GM12878 (cell line): ENCODE data around the gene ABCC4. TPM values are rescaled to one million over a fixed set of nuclear protein-coding genes. Genes with fewer than 3 reads are reported as not detected.

ENCODE experiments used
- ATAC-seq: fragments of 200-7000 bp; cut with Tn5 transposase; 3 replicates; pipeline ENCODE4 v1.9.1; 2020; ENCODE audit warnings: mild to moderate bottlenecking, moderate library complexity
- BruUV-seq: library from RNA; stranded (reverse); fragments of 400-500 nt; replicated peaks from 2 replicates; lab custom pipeline; 2021; lab: Mats Ljungman, UMichigan
- CTCF ChIA-PET: fragments of 300-600 bp; sonication (Branson Sonifier 250); formaldehyde crosslinking; extraction: SDS; loops from one replicate; lab custom pipeline; 2021; ENCODE audit warnings: inconsistent platforms; lab: Yijun Ruan, JAX
- POLR2A ChIA-PET: fragments of 350-600 bp; formaldehyde crosslinking; extraction: SDS; loops from one replicate; lab custom pipeline; 2021; ENCODE audit warnings: inconsistent platforms; lab: Charles Lee
- RAD21 ChIA-PET: fragments of 300-600 bp; sonication (Branson Sonifier 250); formaldehyde crosslinking; loops from one replicate; lab custom pipeline; 2023; ENCODE audit warnings: antibody characterized with exemption; ENCODE audit not compliant: unreplicated experiment; lab: Charles Lee
- SMC1A ChIA-PET: fragments of 300-600 bp; sonication (Branson Sonifier 250); formaldehyde crosslinking; loops from one replicate; lab custom pipeline; 2023; ENCODE audit not compliant: unreplicated experiment, uncharacterized antibody; lab: Charles Lee
- DNase-seq: peaks from one replicate; pipeline ENCODE4 v3.0.0-alpha.2; 2011; ENCODE audit warnings: low read depth, low spot score
- FAIRE-seq: peaks from 3 replicates; lab custom pipeline; 2011; peaks lifted over from hg19 to GRCh38; lab: Jason Lieb, UNC
- H2AFZ ChIP-seq: 2 replicates; pipeline ENCODE4 v1.6.0; 2011; ENCODE audit warnings: low read depth, low read length, control low read depth; ENCODE audit not compliant: control insufficient read depth
- H3K27ac ChIP-seq: 2 replicates; pipeline ENCODE4 v1.5.1; 2011; ENCODE audit warnings: control low read depth; ENCODE audit not compliant: control insufficient read depth, insufficient read depth
- H3K27me3 ChIP-seq, 2 experiments: replicated peaks in 1 of 2; 2 replicates each; pipeline versions ENCODE4 v1.6.0 to v1.6.1; 2011; ENCODE audit warnings: low read length in 1 of 2; ENCODE audit not compliant: control insufficient read depth in 2 of 2, insufficient read depth in 2 of 2
- H3K36me3 ChIP-seq, 2 experiments: 2 replicates each; pipeline ENCODE4 v1.5.1; 2011; ENCODE audit warnings: low read length in 1 of 2; ENCODE audit not compliant: control insufficient read depth in 2 of 2, insufficient read depth in 2 of 2
- H3K4me1 ChIP-seq: 2 replicates; pipeline ENCODE4 v1.6.1; 2011; ENCODE audit warnings: mild to moderate bottlenecking, low read length, moderate library complexity, mixed read lengths; ENCODE audit not compliant: control insufficient read depth, insufficient read depth
- H3K4me2 ChIP-seq: 2 replicates; pipeline ENCODE4 v1.6.0; 2011; ENCODE audit warnings: control low read depth; ENCODE audit not compliant: control insufficient read depth, insufficient read depth
- H3K4me3 ChIP-seq: fragments of 200-600 bp; sonication (generic); 2 replicates; pipeline ENCODE4 v1.5.1; 2016
- H3K79me2 ChIP-seq: 2 replicates; pipeline ENCODE4 v1.6.0; 2011; ENCODE audit warnings: low read length; ENCODE audit not compliant: control insufficient read depth, insufficient read depth
- H3K9ac ChIP-seq: 2 replicates; pipeline ENCODE4 v1.8.0; 2011; ENCODE audit warnings: low read length, control low read depth, mixed read lengths; ENCODE audit not compliant: control insufficient read depth, insufficient read depth
- H3K9me3 ChIP-seq: replicated peaks from 3 replicates; pipeline ENCODE4 v1.5.1; 2011; ENCODE audit warnings: mild to moderate bottlenecking, low read length; ENCODE audit not compliant: control insufficient read depth, insufficient read depth
- H4K20me1 ChIP-seq: 2 replicates; pipeline ENCODE4 v1.6.0; 2011; ENCODE audit not compliant: control insufficient read depth, insufficient read depth
- ASH2L ChIP-seq: fragments of 300-600, 200-600 bp; sonication (generic); IDR thresholded peaks from 2 replicates; pipeline ENCODE4 v1.6.1; 2017; ENCODE audit warnings: low read depth, mild to moderate bottlenecking, borderline replicate concordance
- BCLAF1 ChIP-seq: fragments of 450-650 bp; IDR thresholded peaks from 2 replicates; pipeline ENCODE4 v1.6.1; 2017; ENCODE audit warnings: antibody characterized with exemption, mild to moderate bottlenecking, moderate library complexity
- CHD4 ChIP-seq: fragments of 200-600 bp; sonication (generic); IDR thresholded peaks from 2 replicates; pipeline ENCODE4 v1.6.1; 2016; ENCODE audit warnings: mild to moderate bottlenecking
- E4F1 ChIP-seq: fragments of 450-650 bp; IDR thresholded peaks from 2 replicates; pipeline ENCODE4 v1.6.1; 2018; ENCODE audit warnings: borderline replicate concordance, mild to moderate bottlenecking; ENCODE audit not compliant: partially characterized antibody
- MXI1 ChIP-seq: fragments of 150-350 bp; IDR thresholded peaks from 2 replicates; pipeline ENCODE4 v1.6.1; 2011; ENCODE audit warnings: low read depth, mild to moderate bottlenecking, inconsistent platforms, low read length, improper control_type of control experiment
- RELA ChIP-seq: fragments of 450-650 bp; IDR thresholded peaks from 2 replicates; pipeline ENCODE4 v1.8.0; 2014; ENCODE audit warnings: borderline replicate concordance; ENCODE audit not compliant: partially characterized antibody
- WGBS: methylation state at CpG from one replicate; pipeline ENCODE4 v1.1.6; 2016; ENCODE audit warnings: low lambda C conversion rate; ENCODE audit not compliant: insufficient replicate concordance, insufficient coverage; ENCODE audit errors: missing lambda C conversion rate; 5-methylcytosine and 5-hydroxymethylcytosine counted together
- in situ Hi-C: fragments of 300-500 bp; cut with MboI; formaldehyde crosslinking; loops from 9 replicates; pipeline ENCODE4 v1.14.3; 2018; ENCODE audit warnings: mixed read lengths
- intact Hi-C: fragments of 100-400 bp; cut with micrococcal nuclease; formaldehyde crosslinking; loops from one replicate; pipeline ENCODE4 v1.14.2; 2022; ENCODE audit not compliant: unreplicated experiment
- polyA plus RNA-seq, 11 experiments: library from polyadenylated mRNA; depleted of rRNA in 4 of 11; unstranded in 6 of 11; stranded (reverse) in 5 of 11; fragments of >200 nt; fragmentation: Nextera tagmentation in 4 of 11; fragmentation: Illumina TruSeq in 1 of 11; extraction: Ambion mirVana in 4 of 11; extraction: Trizol in 1 of 11; gene quantifications; 1 replicate in 1 of 11; 2 replicates in 10 of 11; pipeline versions ENCODE4 v1.2.1 to v1.2.3, GENCODE V29; 2011 to 2016; ENCODE audit warnings: inconsistent platforms in 2 of 11, missing spikeins in 2 of 11, low read depth in 1 of 11
- total RNA-seq, 4 experiments: library from RNA; depleted of rRNA in 3 of 4; stranded (reverse); fragments of >200 nt in 3 of 4; fragmentation: Illumina TruSeq in 1 of 4; extraction: Trizol in 1 of 4; gene quantifications; 2 replicates each; pipeline versions ENCODE4 v1.2.1 to v1.2.3, GENCODE V29; 2013 to 2021
- TF ChIP-seq, protein P1 (sequence below): fragments of 450-650 bp; IDR thresholded peaks from 2 replicates; pipeline ENCODE4 v1.6.1; 2016; ENCODE audit warnings: mild to moderate bottlenecking, moderate library complexity, borderline replicate concordance

Gene ABCC4
- total and polyA plus RNA-seq, 10 of the 15 experiments (the other 5 are each of a cell fraction or from before 2014, with no cell fraction given): 7.2 to 44.4 (median 24.1) TPM

- TF ChIP-seq BCLAF1: no peak
- no peak for TF ChIP-seq MXI1
- TF ChIP-seq CHD4: no peak
- no peak for TF ChIP-seq ASH2L
- no peak for TF ChIP-seq E4F1
- TF ChIP-seq, all 136 proteins: peak for 0
These were observed 225.7 kb downstream of the ABCC4 start (continued) for GRCh38 chr13:95075506-95075905.

DNA sequence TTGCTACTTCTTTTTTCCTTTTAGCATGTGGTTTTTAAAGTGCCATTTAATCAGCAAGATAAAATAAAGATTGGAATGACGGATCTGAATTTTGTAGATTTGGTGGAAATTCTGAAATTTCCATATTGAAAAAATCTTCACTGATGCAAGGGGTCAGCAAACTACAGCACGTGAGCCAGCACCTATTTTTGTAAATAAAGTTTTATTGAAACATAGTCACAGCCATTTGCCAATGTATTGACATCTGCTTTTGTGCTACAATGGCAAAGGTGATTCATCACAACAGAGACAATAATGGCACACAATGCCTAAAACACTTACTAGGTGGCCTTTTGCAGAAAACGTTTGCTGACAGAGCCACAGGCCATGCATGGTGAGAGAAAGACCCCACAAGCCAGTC, 226.4 kb downstream of the ABCC4 start:
- no peak for TF ChIP-seq RELA
- TF ChIP-seq, protein P1, sequence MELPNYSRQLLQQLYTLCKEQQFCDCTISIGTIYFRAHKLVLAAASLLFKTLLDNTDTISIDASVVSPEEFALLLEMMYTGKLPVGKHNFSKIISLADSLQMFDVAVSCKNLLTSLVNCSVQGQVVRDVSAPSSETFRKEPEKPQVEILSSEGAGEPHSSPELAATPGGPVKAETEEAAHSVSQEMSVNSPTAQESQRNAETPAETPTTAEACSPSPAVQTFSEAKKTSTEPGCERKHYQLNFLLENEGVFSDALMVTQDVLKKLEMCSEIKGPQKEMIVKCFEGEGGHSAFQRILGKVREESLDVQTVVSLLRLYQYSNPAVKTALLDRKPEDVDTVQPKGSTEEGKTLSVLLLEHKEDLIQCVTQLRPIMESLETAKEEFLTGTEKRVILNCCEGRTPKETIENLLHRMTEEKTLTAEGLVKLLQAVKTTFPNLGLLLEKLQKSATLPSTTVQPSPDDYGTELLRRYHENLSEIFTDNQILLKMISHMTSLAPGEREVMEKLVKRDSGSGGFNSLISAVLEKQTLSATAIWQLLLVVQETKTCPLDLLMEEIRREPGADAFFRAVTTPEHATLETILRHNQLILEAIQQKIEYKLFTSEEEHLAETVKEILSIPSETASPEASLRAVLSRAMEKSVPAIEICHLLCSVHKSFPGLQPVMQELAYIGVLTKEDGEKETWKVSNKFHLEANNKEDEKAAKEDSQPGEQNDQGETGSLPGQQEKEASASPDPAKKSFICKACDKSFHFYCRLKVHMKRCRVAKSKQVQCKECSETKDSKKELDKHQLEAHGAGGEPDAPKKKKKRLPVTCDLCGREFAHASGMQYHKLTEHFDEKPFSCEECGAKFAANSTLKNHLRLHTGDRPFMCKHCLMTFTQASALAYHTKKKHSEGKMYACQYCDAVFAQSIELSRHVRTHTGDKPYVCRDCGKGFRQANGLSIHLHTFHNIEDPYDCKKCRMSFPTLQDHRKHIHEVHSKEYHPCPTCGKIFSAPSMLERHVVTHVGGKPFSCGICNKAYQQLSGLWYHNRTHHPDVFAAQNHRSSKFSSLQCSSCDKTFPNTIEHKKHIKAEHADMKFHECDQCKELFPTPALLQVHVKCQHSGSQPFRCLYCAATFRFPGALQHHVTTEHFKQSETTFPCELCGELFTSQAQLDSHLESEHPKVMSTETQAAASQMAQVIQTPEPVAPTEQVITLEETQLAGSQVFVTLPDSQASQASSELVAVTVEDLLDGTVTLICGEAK: peak; percentile 67
- no peak overlapping the region for H3K9ac ChIP-seq
- H3K27me3 ChIP-seq: no peaks in the 10 kb centered on the region
- H3K9me3 ChIP-seq: no peaks in the 10 kb centered on the region
- 83% methylated on average over 3 of the region's 3 CpGs for WGBS
- DNase-seq (no peak), ATAC-seq (no peak), FAIRE-seq (no peak)
- no peak overlapping the region for H3K4me2 ChIP-seq
- no peak overlapping the region for H2AFZ ChIP-seq
- H3K27ac ChIP-seq: no peak overlapping the region
- no peak overlapping the region for H3K4me3 ChIP-seq
- SMC1A ChIA-PET: no interaction called here
- no peaks in the 10 kb centered on the region for H4K20me1 ChIP-seq
- RAD21 ChIA-PET: no interaction called here
- POLR2A ChIA-PET: no interaction called here
- no peaks in the 10 kb centered on the region for H3K4me1 ChIP-seq
- BruUV-seq: no TSS peak
- peaks cover 0 to 15% of the 10 kb centered on the region in 2 experiments; a peak in 3 of 4 replicates for H3K36me3 ChIP-seq
- CTCF ChIA-PET: no interaction called here
- no peaks in the 10 kb centered on the region for H3K79me2 ChIP-seq
- intact Hi-C loops: no loop called here
- in situ Hi-C loops: no loop called here
